Upper lobe of right lung (tissue), 1 donor: ENCODE results near the gene SASH3. TPM values are rescaled to one million over a fixed set of nuclear protein-coding genes. Genes with fewer than 3 reads are reported as not detected.

Source experiments
- ATAC-seq: fragments of 200-7000 bp; cut with Tn5 transposase; one replicate; pipeline ENCODE4 v1.9.1; 2020; ENCODE audit warnings: mild to moderate bottlenecking, moderate library complexity
- DNase-seq: peaks from one replicate; pipeline ENCODE4 v3.0.0-alpha.2; 2020
- H3K27ac ChIP-seq: fragments of 200-600 bp; one replicate; pipeline ENCODE4 v1.8.0; 2022
- H3K27me3 ChIP-seq: fragments of 200-600 bp; one replicate; pipeline ENCODE4 v1.8.0; 2022; ENCODE audit warnings: mild to moderate bottlenecking
- H3K36me3 ChIP-seq: fragments of 200-600 bp; one replicate; pipeline ENCODE4 v1.8.0; 2022
- H3K4me1 ChIP-seq: fragments of 200-600 bp; one replicate; pipeline ENCODE4 v1.8.0; 2022
- H3K4me3 ChIP-seq: fragments of 200-600 bp; one replicate; pipeline ENCODE4 v1.8.0; 2022; ENCODE audit warnings: mild to moderate bottlenecking
- H3K9me3 ChIP-seq: fragments of 200-600 bp; one replicate; pipeline ENCODE4 v1.8.0; 2022
- intact Hi-C: fragments of 100-400 bp; cut with DNase I; formaldehyde crosslinking; loops from one replicate; pipeline ENCODE4 v1.11.0; 2022
- total RNA-seq: library from RNA; stranded (reverse); fragmentation: NEBNext Ultra II Directional; extraction: Animal tissue kit (Norgen Biotek cat#: 25700); gene quantifications from one replicate; pipeline ENCODE4 v1.2.1, GENCODE V29; 2021
- TF ChIP-seq, protein P1 (sequence below): fragments of 200-600 bp; IDR thresholded peaks from one replicate; pipeline ENCODE4 v1.8.0; 2022; ENCODE audit warnings: antibody characterized with exemption
- donor health status: DM: no; HTN: yes; CAD: no; lungs with severe emphysema.

SASH3 gene
- total RNA-seq, 1 donor from 2014 or later: 41.2 TPM

- Histone ChIP-seq H3K4me1 (no peaks in the 10 kb centered on the region), H3K36me3 (no peaks in the 10 kb centered on the region), H3K4me3 (no peak overlapping the region), H3K27ac (no peak overlapping the region), H3K9me3 (no peaks in the 10 kb centered on the region), H3K27me3 (no peaks in the 10 kb centered on the region)
- DNase-seq (no peak), ATAC-seq (no peak)
- TF ChIP-seq, protein P1, sequence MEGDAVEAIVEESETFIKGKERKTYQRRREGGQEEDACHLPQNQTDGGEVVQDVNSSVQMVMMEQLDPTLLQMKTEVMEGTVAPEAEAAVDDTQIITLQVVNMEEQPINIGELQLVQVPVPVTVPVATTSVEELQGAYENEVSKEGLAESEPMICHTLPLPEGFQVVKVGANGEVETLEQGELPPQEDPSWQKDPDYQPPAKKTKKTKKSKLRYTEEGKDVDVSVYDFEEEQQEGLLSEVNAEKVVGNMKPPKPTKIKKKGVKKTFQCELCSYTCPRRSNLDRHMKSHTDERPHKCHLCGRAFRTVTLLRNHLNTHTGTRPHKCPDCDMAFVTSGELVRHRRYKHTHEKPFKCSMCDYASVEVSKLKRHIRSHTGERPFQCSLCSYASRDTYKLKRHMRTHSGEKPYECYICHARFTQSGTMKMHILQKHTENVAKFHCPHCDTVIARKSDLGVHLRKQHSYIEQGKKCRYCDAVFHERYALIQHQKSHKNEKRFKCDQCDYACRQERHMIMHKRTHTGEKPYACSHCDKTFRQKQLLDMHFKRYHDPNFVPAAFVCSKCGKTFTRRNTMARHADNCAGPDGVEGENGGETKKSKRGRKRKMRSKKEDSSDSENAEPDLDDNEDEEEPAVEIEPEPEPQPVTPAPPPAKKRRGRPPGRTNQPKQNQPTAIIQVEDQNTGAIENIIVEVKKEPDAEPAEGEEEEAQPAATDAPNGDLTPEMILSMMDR: no peak
- intact Hi-C loops: no loop called here
Observed at GRCh38 chrX:129746557-129747470, 32.9 kb upstream of the SASH3 start.

GRCh38 chrX:129747533-129747932, 32.2 kb upstream of the SASH3 start:
- Histone ChIP-seq H3K4me3 (no peak overlapping the region), H3K27me3 (no peaks in the 10 kb centered on the region), H3K9me3 (no peaks in the 10 kb centered on the region), H3K4me1 (no peaks in the 10 kb centered on the region), H3K36me3 (no peaks in the 10 kb centered on the region), H3K27ac (no peak overlapping the region)
- ATAC-seq (no peak), DNase-seq (no peak)
- intact Hi-C loops: no loop called here
- TF ChIP-seq, protein P1: no peak

- H3K36me3 ChIP-seq: no peaks in the 10 kb centered on the region
- H3K27ac ChIP-seq: no peak overlapping the region
- ATAC-seq: no peak
- no peaks in the 10 kb centered on the region for H3K27me3 ChIP-seq
- H3K4me1 ChIP-seq: no peaks in the 10 kb centered on the region
- H3K9me3 ChIP-seq: no peaks in the 10 kb centered on the region
- TF ChIP-seq, protein P1: no peak
- H3K4me3 ChIP-seq: no peak overlapping the region
- intact Hi-C loops: no loop called here
- no peak for DNase-seq
Observed at GRCh38 chrX:129748305-129748704, 31.4 kb upstream of the SASH3 start.

GRCh38 chrX:129749069-129749468, 30.7 kb upstream of the SASH3 start:
- DNase-seq (no peak), ATAC-seq (no peak)
- TF ChIP-seq, protein P1: no peak
- Histone ChIP-seq H3K4me3 (no peak overlapping the region), H3K4me1 (no peaks in the 10 kb centered on the region), H3K36me3 (no peaks in the 10 kb centered on the region), H3K27ac (no peak overlapping the region), H3K27me3 (no peaks in the 10 kb centered on the region), H3K9me3 (no peaks in the 10 kb centered on the region)
- intact Hi-C loops: no loop called here

DNA sequence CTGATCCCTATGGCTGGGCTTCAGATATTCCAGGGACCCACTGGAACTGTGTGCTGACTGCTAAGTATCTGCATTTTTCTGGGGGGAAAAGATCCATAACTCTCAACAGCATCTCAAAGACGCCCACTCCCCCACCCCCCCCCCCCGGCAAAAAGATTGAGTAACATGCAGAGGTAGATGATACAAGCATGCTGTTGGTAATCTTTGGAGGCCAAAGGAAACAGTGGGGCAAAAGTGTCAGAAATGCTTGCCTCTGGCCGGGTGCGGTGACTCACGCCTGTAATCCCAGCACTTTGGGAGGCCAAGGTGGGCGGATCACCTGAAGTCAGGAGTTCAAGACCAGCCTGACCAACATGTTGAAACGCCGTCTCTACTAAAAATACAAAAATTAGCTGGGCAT, 28.8 kb upstream of the SASH3 start:
- no peak overlapping the region for H3K27ac ChIP-seq
- no peak overlapping the region for H3K4me3 ChIP-seq
- intact Hi-C loops: no loop called here
- H3K27me3 ChIP-seq: no peaks in the 10 kb centered on the region
- H3K9me3 ChIP-seq: no peaks in the 10 kb centered on the region
- H3K4me1 ChIP-seq: no peaks in the 10 kb centered on the region
- no peak for DNase-seq
- TF ChIP-seq, protein P1: no peak
- no peak for ATAC-seq
- H3K36me3 ChIP-seq: no peaks in the 10 kb centered on the region
